HL-60 (cell line): Measurements from ENCODE around the gene NRXN3.

Source experiments
- DNase-seq, 2 experiments: peaks; one replicate each; pipeline ENCODE4 v3.0.0-alpha.2; 2010 to 2020; ENCODE audit warnings: low read depth in 1 of 2, low spot score in 1 of 2
- H3K27ac ChIP-seq: fragments of 250-450 bp; sonication (Bioruptor Pico); replicated peaks from 2 replicates; pipeline ENCODE4 v1.5.1; 2020; ENCODE audit warnings: mild to moderate bottlenecking, moderate library complexity
- H3K27me3 ChIP-seq: fragments of 250-450 bp; sonication (Bioruptor Pico); 2 replicates; pipeline ENCODE4 v1.5.1; 2021; ENCODE audit warnings: mild to moderate bottlenecking, moderate library complexity; ENCODE audit not compliant: insufficient read depth, poor library complexity, severe bottlenecking
- H3K4me3 ChIP-seq: replicated peaks from 2 replicates; pipeline ENCODE4 v1.5.1; 2011; ENCODE audit warnings: mild to moderate bottlenecking, control low read depth, low read length; ENCODE audit not compliant: insufficient read depth
- GABPA ChIP-seq: IDR thresholded peaks from 2 replicates; pipeline ENCODE4 v1.6.1; 2012; ENCODE audit warnings: low read depth
- POLR2AphosphoS5 ChIP-seq: IDR thresholded peaks from 2 replicates; pipeline ENCODE4 v1.6.1; 2012; ENCODE audit warnings: low read depth
- SPI1 ChIP-seq: IDR thresholded peaks from 2 replicates; pipeline ENCODE4 v1.6.1; 2012; ENCODE audit warnings: low read depth, mild to moderate bottlenecking, borderline replicate concordance
- TF ChIP-seq, protein P1 (sequence below): IDR thresholded peaks from 2 replicates; pipeline ENCODE4 v1.6.1; 2012; ENCODE audit warnings: low read depth; ENCODE audit not compliant: insufficient replicate concordance
- TF ChIP-seq, protein P2 (sequence below): IDR thresholded peaks from one replicate; pipeline ENCODE4 v1.5.1; 2011; ENCODE audit warnings: low read length, control low read depth, inconsistent platforms; ENCODE audit not compliant: insufficient read depth

NRXN3 gene

DNA sequence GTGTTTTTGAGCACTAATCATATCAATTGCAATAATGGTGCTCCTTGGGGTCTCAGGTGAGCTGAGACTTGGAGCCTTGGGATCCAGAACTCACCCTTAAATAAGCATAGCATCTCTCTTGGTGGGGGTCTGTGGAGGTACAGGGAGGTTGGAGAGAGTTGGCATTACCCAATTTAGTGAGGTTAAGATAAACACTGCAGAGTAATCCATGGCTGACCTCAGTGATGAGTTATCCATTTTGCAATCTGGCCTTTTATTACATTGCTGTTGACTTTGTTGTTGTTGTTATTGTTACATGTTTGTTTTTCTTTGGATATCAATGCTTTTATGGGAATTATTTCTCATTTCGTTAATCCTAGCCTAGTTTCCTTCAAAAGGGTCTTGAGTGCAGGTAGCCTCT lies 373.3 kb downstream of the NRXN3 start:
- Histone ChIP-seq H3K27ac (no peak overlapping the region), H3K4me3 (no peak overlapping the region), H3K27me3 (no peaks in the 10 kb centered on the region)
- no peak for DNase-seq
- no peak for TF ChIP-seq POLR2AphosphoS5
- TF ChIP-seq, protein P1, sequence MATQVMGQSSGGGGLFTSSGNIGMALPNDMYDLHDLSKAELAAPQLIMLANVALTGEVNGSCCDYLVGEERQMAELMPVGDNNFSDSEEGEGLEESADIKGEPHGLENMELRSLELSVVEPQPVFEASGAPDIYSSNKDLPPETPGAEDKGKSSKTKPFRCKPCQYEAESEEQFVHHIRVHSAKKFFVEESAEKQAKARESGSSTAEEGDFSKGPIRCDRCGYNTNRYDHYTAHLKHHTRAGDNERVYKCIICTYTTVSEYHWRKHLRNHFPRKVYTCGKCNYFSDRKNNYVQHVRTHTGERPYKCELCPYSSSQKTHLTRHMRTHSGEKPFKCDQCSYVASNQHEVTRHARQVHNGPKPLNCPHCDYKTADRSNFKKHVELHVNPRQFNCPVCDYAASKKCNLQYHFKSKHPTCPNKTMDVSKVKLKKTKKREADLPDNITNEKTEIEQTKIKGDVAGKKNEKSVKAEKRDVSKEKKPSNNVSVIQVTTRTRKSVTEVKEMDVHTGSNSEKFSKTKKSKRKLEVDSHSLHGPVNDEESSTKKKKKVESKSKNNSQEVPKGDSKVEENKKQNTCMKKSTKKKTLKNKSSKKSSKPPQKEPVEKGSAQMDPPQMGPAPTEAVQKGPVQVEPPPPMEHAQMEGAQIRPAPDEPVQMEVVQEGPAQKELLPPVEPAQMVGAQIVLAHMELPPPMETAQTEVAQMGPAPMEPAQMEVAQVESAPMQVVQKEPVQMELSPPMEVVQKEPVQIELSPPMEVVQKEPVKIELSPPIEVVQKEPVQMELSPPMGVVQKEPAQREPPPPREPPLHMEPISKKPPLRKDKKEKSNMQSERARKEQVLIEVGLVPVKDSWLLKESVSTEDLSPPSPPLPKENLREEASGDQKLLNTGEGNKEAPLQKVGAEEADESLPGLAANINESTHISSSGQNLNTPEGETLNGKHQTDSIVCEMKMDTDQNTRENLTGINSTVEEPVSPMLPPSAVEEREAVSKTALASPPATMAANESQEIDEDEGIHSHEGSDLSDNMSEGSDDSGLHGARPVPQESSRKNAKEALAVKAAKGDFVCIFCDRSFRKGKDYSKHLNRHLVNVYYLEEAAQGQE, result no peak
- no peak for TF ChIP-seq SPI1
- TF ChIP-seq, protein P2, sequence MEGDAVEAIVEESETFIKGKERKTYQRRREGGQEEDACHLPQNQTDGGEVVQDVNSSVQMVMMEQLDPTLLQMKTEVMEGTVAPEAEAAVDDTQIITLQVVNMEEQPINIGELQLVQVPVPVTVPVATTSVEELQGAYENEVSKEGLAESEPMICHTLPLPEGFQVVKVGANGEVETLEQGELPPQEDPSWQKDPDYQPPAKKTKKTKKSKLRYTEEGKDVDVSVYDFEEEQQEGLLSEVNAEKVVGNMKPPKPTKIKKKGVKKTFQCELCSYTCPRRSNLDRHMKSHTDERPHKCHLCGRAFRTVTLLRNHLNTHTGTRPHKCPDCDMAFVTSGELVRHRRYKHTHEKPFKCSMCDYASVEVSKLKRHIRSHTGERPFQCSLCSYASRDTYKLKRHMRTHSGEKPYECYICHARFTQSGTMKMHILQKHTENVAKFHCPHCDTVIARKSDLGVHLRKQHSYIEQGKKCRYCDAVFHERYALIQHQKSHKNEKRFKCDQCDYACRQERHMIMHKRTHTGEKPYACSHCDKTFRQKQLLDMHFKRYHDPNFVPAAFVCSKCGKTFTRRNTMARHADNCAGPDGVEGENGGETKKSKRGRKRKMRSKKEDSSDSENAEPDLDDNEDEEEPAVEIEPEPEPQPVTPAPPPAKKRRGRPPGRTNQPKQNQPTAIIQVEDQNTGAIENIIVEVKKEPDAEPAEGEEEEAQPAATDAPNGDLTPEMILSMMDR, result no peak
- no peak for TF ChIP-seq GABPA

DNA sequence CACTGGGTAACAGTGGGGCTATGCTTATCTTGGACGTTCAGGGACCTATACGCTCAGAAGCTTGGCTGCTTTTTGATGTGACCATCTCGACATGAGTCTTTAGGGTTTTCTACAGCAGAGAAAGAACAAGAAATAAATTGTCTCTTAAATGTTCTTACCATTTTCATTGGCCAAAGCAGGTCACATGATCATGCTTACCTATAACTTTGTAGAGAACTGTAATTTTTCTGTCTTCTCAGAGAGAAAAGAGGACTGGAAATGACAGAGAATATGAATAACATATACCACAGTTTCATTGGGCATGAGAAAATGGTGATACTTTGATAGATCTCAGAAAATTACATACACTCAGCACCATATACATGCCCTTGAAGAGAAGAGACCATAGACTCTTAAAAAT lies 390.9 kb downstream of the NRXN3 start:
- no peaks in the 10 kb centered on the region for H3K27me3 ChIP-seq
- no peak overlapping the region for H3K27ac ChIP-seq
- DNase-seq, result no peak
- no peak overlapping the region for H3K4me3 ChIP-seq
- TF ChIP-seq GABPA (no peak), POLR2AphosphoS5 (no peak), SPI1 (no peak)
- TF ChIP-seq, protein P2, result no peak
- TF ChIP-seq, protein P1, result no peak

DNA sequence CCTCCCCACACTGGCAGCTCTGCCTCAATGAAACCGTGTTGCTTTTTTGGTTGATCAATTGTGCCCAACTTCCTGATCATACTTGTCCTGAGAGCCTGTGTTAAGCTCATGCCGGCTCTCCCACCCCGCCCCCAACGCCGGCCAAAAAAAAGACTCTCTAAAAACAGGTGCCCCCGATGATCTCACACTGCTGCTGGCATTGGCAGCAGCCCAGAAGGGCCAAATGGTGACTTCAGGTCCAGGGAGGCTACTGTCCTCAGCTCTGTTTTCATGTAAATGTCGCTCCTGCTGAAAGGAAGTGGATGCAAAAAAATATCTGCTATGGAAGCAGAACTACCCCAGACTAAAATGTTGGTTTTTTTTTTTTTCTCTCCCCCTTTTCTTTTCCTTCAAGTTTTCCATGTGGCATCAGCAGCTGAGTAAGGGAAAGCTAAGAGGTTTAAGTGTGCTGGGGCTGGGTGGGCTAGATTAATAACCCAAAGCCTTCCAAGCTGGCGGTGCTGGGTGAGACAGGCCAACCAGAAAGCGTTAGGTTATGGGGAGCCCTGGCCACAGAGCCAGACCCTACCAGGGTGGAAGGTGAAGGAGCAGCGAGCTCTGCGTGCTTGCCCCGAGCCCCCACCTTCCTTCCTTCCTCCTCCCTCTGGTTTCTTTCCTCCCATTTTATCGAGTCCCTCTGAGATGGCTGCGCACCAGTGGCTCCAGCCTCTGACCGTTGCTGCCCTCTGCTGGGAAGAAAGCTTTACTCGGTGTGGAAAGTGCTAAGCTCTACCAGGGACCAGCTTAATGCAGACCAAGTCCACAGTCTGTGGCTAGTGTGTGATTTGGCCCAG lies 396.1 kb downstream of the NRXN3 start:
- H3K27ac ChIP-seq, result no peak overlapping the region
- TF ChIP-seq, protein P2, result peak; percentile 44
- no peak for TF ChIP-seq POLR2AphosphoS5
- H3K4me3 ChIP-seq, result no peak overlapping the region
- DNase-seq, result peak; percentile 30 to 51
- no peaks in the 10 kb centered on the region for H3K27me3 ChIP-seq

DNA sequence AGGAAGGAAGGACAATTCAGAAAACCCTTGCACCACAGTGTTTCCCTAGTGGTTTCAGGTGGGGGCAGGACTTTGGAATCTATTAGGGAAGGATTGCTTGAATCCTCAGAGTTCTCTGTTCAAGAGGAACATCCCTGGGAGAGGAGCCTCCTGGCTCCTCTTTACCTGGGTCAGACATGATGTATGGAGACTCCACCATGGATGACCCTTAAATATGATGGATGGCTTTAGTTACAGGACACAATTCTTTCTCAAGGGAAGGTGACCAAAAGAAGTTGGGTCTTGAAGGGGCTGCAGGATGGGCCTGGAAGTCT lies 396.6 kb downstream of the NRXN3 start:
- no peaks in the 10 kb centered on the region for H3K27me3 ChIP-seq
- no peak overlapping the region for H3K4me3 ChIP-seq
- TF ChIP-seq GABPA (no peak), SPI1 (no peak)
- TF ChIP-seq, protein P2, result no peak
- DNase-seq, result no peak
- H3K27ac ChIP-seq, result no peak overlapping the region
